ENCODE data around the gene LSM14B.

DNA sequence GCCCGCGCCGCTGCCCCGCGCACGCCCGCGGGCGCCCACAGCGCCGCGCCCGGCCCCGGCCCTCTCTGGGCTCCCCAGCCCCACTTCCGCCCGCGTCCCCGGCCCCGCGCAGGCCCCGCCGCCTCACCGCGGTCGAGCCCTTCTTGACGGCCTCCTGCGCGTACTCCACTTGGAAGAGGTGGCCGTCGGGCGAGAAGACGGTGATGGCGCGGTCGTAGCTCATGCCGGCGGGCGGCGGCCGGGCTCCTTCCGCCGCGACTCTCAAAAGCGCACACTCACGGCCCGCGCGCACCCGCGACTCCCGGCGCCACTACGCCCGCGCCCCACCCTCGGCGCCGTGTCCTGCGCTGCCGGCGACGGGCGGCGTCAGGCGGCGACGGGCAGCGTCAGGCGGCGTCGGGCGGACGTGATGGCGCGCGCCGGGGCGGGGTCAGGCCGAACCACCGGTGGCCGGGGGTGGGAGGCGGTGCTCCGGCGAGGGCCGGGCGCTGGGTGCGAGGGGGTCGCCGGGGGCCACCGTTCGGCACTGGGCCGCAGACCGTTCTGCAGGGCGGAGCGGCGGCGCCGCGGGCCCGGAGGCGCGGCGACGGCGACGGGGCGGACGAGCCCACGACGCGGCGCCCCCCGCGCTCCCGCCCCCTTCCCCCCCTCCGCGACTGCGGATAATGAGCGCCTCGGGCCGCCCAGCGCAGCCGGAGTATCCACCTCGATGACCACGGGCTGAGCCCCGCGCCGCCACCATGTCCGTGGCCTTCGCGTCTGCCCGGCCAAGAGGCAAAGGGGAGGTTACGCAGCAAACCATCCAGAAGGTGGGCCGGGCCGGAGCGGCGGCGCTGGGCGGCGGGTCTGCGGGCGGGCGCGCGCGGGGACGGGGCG, 21.0 kb downstream of the LSM14B start, which contains the start of the genes PSMA7 and SS18L1:
- TF ChIP-seq ESRRA (CRISPR knock-in tag; IDR thresholded peaks at IDR 0.05; ENCODE audit: borderline replicate concordance) = 0 out of 2 replicates have a peak, but pooled peaks have one; percentile 18
- TF ChIP-seq, protein P1, sequence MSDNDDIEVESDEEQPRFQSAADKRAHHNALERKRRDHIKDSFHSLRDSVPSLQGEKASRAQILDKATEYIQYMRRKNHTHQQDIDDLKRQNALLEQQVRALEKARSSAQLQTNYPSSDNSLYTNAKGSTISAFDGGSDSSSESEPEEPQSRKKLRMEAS (CRISPR knock-in tag; IDR thresholded peaks at IDR 0.05) = no peak; the same call in 1 of the 2 replicates
- TF ChIP-seq GABPB1 (CRISPR knock-in tag; IDR thresholded peaks at IDR 0.05) = peak; percentile 67; the same call in 1 of the 2 replicates
- TF ChIP-seq SMAD3 (CRISPR knock-in tag; IDR thresholded peaks at IDR 0.05; ENCODE audit: borderline replicate concordance) = no peak
- no peak for TF ChIP-seq CTCF (IDR thresholded peaks at IDR 0.05)
- TF ChIP-seq CREB1 (CRISPR knock-in tag; IDR thresholded peaks at IDR 0.05) = no peak
- peak; percentile 54; the same call in 1 of the 2 replicates for TF ChIP-seq USF2 (CRISPR knock-in tag; IDR thresholded peaks at IDR 0.05)
- TF ChIP-seq NR2C2 (CRISPR knock-in tag; IDR thresholded peaks at IDR 0.05) = no peak
- TF ChIP-seq TP53 (CRISPR knock-in tag; IDR thresholded peaks at IDR 0.05) = 0 out of 2 replicates have a peak, but pooled peaks have one; percentile 36
- no peak for TF ChIP-seq PRDM15 (CRISPR knock-in tag; IDR thresholded peaks at IDR 0.05)
- TF ChIP-seq, protein P2, sequence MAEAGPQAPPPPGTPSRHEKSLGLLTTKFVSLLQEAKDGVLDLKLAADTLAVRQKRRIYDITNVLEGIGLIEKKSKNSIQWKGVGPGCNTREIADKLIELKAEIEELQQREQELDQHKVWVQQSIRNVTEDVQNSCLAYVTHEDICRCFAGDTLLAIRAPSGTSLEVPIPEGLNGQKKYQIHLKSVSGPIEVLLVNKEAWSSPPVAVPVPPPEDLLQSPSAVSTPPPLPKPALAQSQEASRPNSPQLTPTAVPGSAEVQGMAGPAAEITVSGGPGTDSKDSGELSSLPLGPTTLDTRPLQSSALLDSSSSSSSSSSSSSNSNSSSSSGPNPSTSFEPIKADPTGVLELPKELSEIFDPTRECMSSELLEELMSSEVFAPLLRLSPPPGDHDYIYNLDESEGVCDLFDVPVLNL (CRISPR knock-in tag; IDR thresholded peaks at IDR 0.05; ENCODE audit: borderline replicate concordance, low read depth) = no peak
- TF ChIP-seq FOXP1 (CRISPR knock-in tag; IDR thresholded peaks at IDR 0.05; ENCODE audit: borderline replicate concordance) = peak; percentile 30; the same call in 1 of the 2 replicates
- TF ChIP-seq NFYB (CRISPR knock-in tag; conservative IDR thresholded peaks at IDR 0.05; ENCODE audit: low read depth) = peak; percentile 37; the same call in 1 of the 2 replicates
